ENCODE data around the gene FBXL13. TPM values are rescaled to one million over a fixed set of nuclear protein-coding genes. Genes with fewer than 3 reads are reported as not detected.

Gene FBXL13
- total and polyA plus RNA-seq, 2 experiments from 2014 or later, result 1.2 to 2.5 TPM

DNA sequence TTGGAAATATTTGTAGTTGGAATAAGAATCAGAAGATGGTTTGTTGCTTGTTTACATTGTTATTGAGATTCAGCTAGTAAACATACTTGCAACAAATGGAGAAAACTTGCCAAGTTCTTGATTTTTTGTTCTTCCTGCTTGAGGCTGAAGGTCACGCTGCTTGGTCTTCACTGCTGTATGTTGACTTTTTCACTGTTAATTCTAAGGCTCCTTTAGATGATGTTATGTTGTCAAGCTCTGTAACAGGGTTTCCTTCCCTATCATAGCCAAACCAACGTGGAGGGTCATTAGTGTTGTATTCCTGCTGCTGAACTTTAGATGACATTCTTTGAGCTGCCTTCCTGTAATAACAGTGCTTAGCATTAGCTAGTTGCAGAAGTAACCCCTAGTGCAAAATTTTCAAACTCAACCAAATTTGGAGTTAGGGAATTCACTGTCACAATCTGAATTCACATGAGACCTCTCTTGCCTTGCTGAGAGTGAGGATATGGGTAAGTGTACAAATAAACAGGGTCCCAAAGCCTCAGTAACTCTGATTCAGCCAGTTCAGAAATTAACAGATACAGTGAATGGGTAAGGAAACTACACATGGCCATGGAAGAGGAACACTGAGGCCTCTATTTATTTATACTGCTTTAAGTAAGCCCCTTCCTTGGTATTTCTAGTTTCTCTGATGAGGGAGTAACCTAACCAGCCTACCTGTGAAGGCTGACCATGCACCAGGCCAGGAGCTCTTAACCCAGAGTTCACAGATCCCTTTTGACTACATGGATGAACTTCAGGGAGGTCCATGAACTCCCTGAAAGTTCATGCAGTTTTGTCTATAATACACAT lies 261.2 kb downstream of the FBXL13 start:
- H4K20me1 ChIP-seq (replicated peaks; ENCODE audit: insufficient read depth), result no peaks in the 10 kb centered on the region
- ATAC-seq, result no peak
- no peak for DNase-seq (ENCODE audit: low spot score)
- no peaks in the 10 kb centered on the region for H3K27me3 ChIP-seq (ENCODE audit: insufficient read depth)
- H3K4me2 ChIP-seq, result no peak overlapping the region
- H3K4me3 ChIP-seq, result no peak overlapping the region
- H3K27ac Mint-ChIP-seq, result no peak overlapping the region; the same call in 1 of the 2 replicates
- no peaks in the 10 kb centered on the region for H3K36me3 Mint-ChIP-seq (ENCODE audit: low read depth)
- no peaks in the 10 kb centered on the region for H3K79me2 ChIP-seq (replicated peaks; ENCODE audit: insufficient read depth)
- no peaks in the 10 kb centered on the region for H3K36me3 ChIP-seq (ENCODE audit: insufficient read depth)
- no peaks in the 10 kb centered on the region for H3K9me2 ChIP-seq (ENCODE audit: insufficient read depth)
- no peaks in the 10 kb centered on the region; the same call in 2 of the 3 replicates for H3K9me3 Mint-ChIP-seq
- H3K27me3 Mint-ChIP-seq (ENCODE audit: insufficient read depth, low read depth, poor library complexity), result no peaks in the 10 kb centered on the region
- H2AFZ ChIP-seq, result no peak overlapping the region
- peaks cover 2% of the 10 kb centered on the region; the same call in 1 of the 3 replicates for H3K4me1 Mint-ChIP-seq
- H3K4me1 ChIP-seq (ENCODE audit: insufficient read depth), result peaks cover 4% of the 10 kb centered on the region; the same call in 1 of the 2 replicates
- TF ChIP-seq STAT1 (IDR thresholded peaks at IDR 0.05; ENCODE audit: unreplicated experiment) (no peak), ZNF331 (CRISPR knock-in tag; IDR thresholded peaks at IDR 0.05; ENCODE audit: low read depth) (no peak), NANOG (IDR thresholded peaks at IDR 0.05; ENCODE audit: borderline replicate concordance) (no peak), EZH2 (IDR thresholded peaks at IDR 0.05; ENCODE audit: low read depth, unreplicated experiment) (no peak), CREB1 (CRISPR knock-in tag; IDR thresholded peaks at IDR 0.05; ENCODE audit: low read depth) (no peak), EZH2phosphoT487 (IDR thresholded peaks at IDR 0.05; ENCODE audit: unreplicated experiment) (no peak), JUNB (IDR thresholded peaks at IDR 0.05; ENCODE audit: unreplicated experiment) (no peak), POLR2AphosphoS5 (IDR thresholded peaks at IDR 0.05; ENCODE audit: low read depth) (no peak), ZNF114 (CRISPR knock-in tag; IDR thresholded peaks at IDR 0.05) (no peak)
- TF ChIP-seq, protein P1, sequence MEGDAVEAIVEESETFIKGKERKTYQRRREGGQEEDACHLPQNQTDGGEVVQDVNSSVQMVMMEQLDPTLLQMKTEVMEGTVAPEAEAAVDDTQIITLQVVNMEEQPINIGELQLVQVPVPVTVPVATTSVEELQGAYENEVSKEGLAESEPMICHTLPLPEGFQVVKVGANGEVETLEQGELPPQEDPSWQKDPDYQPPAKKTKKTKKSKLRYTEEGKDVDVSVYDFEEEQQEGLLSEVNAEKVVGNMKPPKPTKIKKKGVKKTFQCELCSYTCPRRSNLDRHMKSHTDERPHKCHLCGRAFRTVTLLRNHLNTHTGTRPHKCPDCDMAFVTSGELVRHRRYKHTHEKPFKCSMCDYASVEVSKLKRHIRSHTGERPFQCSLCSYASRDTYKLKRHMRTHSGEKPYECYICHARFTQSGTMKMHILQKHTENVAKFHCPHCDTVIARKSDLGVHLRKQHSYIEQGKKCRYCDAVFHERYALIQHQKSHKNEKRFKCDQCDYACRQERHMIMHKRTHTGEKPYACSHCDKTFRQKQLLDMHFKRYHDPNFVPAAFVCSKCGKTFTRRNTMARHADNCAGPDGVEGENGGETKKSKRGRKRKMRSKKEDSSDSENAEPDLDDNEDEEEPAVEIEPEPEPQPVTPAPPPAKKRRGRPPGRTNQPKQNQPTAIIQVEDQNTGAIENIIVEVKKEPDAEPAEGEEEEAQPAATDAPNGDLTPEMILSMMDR (conservative IDR thresholded peaks at IDR 0.05; ENCODE audit: low read depth in 2 of 2), result no peak
- TF ChIP-seq, protein P2, sequence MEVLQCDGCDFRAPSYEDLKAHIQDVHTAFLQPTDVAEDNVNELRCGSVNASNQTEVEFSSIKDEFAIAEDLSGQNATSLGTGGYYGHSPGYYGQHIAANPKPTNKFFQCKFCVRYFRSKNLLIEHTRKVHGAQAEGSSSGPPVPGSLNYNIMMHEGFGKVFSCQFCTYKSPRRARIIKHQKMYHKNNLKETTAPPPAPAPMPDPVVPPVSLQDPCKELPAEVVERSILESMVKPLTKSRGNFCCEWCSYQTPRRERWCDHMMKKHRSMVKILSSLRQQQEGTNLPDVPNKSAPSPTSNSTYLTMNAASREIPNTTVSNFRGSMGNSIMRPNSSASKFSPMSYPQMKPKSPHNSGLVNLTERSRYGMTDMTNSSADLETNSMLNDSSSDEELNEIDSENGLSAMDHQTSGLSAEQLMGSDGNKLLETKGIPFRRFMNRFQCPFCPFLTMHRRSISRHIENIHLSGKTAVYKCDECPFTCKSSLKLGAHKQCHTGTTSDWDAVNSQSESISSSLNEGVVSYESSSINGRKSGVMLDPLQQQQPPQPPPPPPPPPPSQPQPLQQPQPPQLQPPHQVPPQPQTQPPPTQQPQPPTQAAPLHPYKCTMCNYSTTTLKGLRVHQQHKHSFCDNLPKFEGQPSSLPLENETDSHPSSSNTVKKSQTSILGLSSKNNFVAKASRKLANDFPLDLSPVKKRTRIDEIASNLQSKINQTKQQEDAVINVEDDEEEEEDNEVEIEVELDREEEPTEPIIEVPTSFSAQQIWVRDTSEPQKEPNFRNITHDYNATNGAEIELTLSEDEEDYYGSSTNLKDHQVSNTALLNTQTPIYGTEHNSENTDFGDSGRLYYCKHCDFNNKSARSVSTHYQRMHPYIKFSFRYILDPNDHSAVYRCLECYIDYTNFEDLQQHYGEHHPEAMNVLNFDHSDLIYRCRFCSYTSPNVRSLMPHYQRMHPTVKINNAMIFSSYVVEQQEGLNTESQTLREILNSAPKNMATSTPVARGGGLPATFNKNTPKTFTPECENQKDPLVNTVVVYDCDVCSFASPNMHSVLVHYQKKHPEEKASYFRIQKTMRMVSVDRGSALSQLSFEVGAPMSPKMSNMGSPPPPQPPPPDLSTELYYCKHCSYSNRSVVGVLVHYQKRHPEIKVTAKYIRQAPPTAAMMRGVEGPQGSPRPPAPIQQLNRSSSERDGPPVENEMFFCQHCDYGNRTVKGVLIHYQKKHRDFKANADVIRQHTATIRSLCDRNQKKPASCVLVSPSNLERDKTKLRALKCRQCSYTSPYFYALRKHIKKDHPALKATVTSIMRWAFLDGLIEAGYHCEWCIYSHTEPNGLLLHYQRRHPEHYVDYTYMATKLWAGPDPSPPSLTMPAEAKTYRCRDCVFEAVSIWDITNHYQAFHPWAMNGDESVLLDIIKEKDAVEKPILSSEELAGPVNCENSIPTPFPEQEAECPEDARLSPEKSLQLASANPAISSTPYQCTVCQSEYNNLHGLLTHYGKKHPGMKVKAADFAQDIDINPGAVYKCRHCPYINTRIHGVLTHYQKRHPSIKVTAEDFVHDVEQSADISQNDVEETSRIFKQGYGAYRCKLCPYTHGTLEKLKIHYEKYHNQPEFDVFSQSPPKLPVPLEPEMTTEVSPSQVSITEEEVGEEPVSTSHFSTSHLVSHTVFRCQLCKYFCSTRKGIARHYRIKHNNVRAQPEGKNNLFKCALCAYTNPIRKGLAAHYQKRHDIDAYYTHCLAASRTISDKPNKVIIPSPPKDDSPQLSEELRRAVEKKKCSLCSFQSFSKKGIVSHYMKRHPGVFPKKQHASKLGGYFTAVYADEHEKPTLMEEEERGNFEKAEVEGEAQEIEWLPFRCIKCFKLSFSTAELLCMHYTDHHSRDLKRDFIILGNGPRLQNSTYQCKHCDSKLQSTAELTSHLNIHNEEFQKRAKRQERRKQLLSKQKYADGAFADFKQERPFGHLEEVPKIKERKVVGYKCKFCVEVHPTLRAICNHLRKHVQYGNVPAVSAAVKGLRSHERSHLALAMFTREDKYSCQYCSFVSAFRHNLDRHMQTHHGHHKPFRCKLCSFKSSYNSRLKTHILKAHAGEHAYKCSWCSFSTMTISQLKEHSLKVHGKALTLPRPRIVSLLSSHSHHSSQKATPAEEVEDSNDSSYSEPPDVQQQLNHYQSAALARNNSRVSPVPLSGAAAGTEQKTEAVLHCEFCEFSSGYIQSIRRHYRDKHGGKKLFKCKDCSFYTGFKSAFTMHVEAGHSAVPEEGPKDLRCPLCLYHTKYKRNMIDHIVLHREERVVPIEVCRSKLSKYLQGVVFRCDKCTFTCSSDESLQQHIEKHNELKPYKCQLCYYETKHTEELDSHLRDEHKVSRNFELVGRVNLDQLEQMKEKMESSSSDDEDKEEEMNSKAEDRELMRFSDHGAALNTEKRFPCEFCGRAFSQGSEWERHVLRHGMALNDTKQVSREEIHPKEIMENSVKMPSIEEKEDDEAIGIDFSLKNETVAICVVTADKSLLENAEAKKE (CRISPR knock-in tag; IDR thresholded peaks at IDR 0.05), result no peak
- TF ChIP-seq, protein P3, sequence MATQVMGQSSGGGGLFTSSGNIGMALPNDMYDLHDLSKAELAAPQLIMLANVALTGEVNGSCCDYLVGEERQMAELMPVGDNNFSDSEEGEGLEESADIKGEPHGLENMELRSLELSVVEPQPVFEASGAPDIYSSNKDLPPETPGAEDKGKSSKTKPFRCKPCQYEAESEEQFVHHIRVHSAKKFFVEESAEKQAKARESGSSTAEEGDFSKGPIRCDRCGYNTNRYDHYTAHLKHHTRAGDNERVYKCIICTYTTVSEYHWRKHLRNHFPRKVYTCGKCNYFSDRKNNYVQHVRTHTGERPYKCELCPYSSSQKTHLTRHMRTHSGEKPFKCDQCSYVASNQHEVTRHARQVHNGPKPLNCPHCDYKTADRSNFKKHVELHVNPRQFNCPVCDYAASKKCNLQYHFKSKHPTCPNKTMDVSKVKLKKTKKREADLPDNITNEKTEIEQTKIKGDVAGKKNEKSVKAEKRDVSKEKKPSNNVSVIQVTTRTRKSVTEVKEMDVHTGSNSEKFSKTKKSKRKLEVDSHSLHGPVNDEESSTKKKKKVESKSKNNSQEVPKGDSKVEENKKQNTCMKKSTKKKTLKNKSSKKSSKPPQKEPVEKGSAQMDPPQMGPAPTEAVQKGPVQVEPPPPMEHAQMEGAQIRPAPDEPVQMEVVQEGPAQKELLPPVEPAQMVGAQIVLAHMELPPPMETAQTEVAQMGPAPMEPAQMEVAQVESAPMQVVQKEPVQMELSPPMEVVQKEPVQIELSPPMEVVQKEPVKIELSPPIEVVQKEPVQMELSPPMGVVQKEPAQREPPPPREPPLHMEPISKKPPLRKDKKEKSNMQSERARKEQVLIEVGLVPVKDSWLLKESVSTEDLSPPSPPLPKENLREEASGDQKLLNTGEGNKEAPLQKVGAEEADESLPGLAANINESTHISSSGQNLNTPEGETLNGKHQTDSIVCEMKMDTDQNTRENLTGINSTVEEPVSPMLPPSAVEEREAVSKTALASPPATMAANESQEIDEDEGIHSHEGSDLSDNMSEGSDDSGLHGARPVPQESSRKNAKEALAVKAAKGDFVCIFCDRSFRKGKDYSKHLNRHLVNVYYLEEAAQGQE (IDR thresholded peaks at IDR 0.05; ENCODE audit: unreplicated experiment), result no peak
- TF ChIP-seq, protein P4, sequence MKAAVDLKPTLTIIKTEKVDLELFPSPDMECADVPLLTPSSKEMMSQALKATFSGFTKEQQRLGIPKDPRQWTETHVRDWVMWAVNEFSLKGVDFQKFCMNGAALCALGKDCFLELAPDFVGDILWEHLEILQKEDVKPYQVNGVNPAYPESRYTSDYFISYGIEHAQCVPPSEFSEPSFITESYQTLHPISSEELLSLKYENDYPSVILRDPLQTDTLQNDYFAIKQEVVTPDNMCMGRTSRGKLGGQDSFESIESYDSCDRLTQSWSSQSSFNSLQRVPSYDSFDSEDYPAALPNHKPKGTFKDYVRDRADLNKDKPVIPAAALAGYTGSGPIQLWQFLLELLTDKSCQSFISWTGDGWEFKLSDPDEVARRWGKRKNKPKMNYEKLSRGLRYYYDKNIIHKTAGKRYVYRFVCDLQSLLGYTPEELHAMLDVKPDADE (IDR thresholded peaks at IDR 0.05), result no peak
- H3K4me3 Mint-ChIP-seq, result no peak overlapping the region
- H3K27ac ChIP-seq (ENCODE audit: low read depth), result no peak overlapping the region
- H3F3A ChIP-seq (replicated peaks; ENCODE audit: low read depth), result no peaks in the 10 kb centered on the region

Data from GM23338 (cell line).